ENCODE results near the gene NR4A3.
"Not testable (repeated sequence)": the region's sequence is repeated elsewhere in the genome, so short reads cannot be mapped to it uniquely, and the experiment has no call there.

Gene NR4A3

GRCh38 chr9:99850736-99851499 lies 29.2 kb downstream of the NR4A3 start:
- DNase-seq (ENCODE audit: insufficient read length, low spot score), result no peak
- TF ChIP-seq TAF1 (IDR thresholded peaks at IDR 0.05; ENCODE audit: low read depth, low read length) (no peak), POLR2AphosphoS5 (IDR thresholded peaks at IDR 0.05; ENCODE audit: low read depth, low read length) (no peak; the same call in 1 of the 2 replicates), POU2F2 (IDR thresholded peaks at IDR 0.05; ENCODE audit: low read depth, low read length) (no peak), SPI1 (IDR thresholded peaks at IDR 0.05; ENCODE audit: low read depth, low read length) (no peak), PAX5 (IDR thresholded peaks at IDR 0.05; ENCODE audit: insufficient read depth, low read length, severe bottlenecking) (no peak), POLR2A (IDR thresholded peaks at IDR 0.05; ENCODE audit: low read depth, low read length) (no peak; the same call in 1 of the 2 replicates)
- FAIRE-seq, result peak; percentile 56

- DNase-seq (ENCODE audit: insufficient read length, low spot score), result peak; percentile 15
- no peak for FAIRE-seq
- TF ChIP-seq TAF1 (IDR thresholded peaks at IDR 0.05; ENCODE audit: low read depth, low read length), result no peak
- TF ChIP-seq POLR2A (IDR thresholded peaks at IDR 0.05; ENCODE audit: low read depth, low read length), result no peak
- TF ChIP-seq SPI1 (IDR thresholded peaks at IDR 0.05; ENCODE audit: low read depth, low read length), result peak; percentile 15; the same call in 1 of the 2 replicates
Observed at GRCh38 chr9:99851500-99851822, 29.8 kb downstream of the NR4A3 start.

- DNase-seq (ENCODE audit: insufficient read length, low spot score), result no peak
- peak; percentile 94 for FAIRE-seq
- no peak for TF ChIP-seq PAX5 (IDR thresholded peaks at IDR 0.05; ENCODE audit: insufficient read depth, low read length, severe bottlenecking)
- TF ChIP-seq TAF1 (IDR thresholded peaks at IDR 0.05; ENCODE audit: low read depth, low read length), result no peak
- no peak for TF ChIP-seq POU2F2 (IDR thresholded peaks at IDR 0.05; ENCODE audit: low read depth, low read length)
- TF ChIP-seq POLR2A (IDR thresholded peaks at IDR 0.05; ENCODE audit: low read depth, low read length), result no peak
- TF ChIP-seq POLR2AphosphoS5 (IDR thresholded peaks at IDR 0.05; ENCODE audit: low read depth, low read length), result no peak
- TF ChIP-seq SPI1 (IDR thresholded peaks at IDR 0.05; ENCODE audit: low read depth, low read length), result no peak
Observed at GRCh38 chr9:99852617-99853016, 30.9 kb downstream of the NR4A3 start.

GRCh38 chr9:99855467-99856176 lies 33.9 kb downstream of the NR4A3 start:
- DNase-seq (ENCODE audit: insufficient read length, low spot score) (no peak), FAIRE-seq (no peak)
- TF ChIP-seq PAX5 (IDR thresholded peaks at IDR 0.05; ENCODE audit: insufficient read depth, low read length, severe bottlenecking) (no peak), POU2F2 (IDR thresholded peaks at IDR 0.05; ENCODE audit: low read depth, low read length) (no peak), POLR2AphosphoS5 (IDR thresholded peaks at IDR 0.05; ENCODE audit: low read depth, low read length) (no peak), POLR2A (IDR thresholded peaks at IDR 0.05; ENCODE audit: low read depth, low read length) (no peak), TAF1 (IDR thresholded peaks at IDR 0.05; ENCODE audit: low read depth, low read length) (no peak), SPI1 (IDR thresholded peaks at IDR 0.05; ENCODE audit: low read depth, low read length) (no peak)

GRCh38 chr9:99857576-99857975 lies 35.9 kb downstream of the NR4A3 start:
- not testable (repeated sequence) for DNase-seq (ENCODE audit: insufficient read length, low spot score); FAIRE-seq

GRCh38 chr9:99858087-99858486 lies 36.4 kb downstream of the NR4A3 start:
- DNase-seq (ENCODE audit: insufficient read length, low spot score) (no peak), FAIRE-seq (no peak)
- TF ChIP-seq TAF1 (IDR thresholded peaks at IDR 0.05; ENCODE audit: low read depth, low read length) (no peak), POU2F2 (IDR thresholded peaks at IDR 0.05; ENCODE audit: low read depth, low read length) (no peak), PAX5 (IDR thresholded peaks at IDR 0.05; ENCODE audit: insufficient read depth, low read length, severe bottlenecking) (no peak), POLR2A (IDR thresholded peaks at IDR 0.05; ENCODE audit: low read depth, low read length) (no peak), SPI1 (IDR thresholded peaks at IDR 0.05; ENCODE audit: low read depth, low read length) (no peak), POLR2AphosphoS5 (IDR thresholded peaks at IDR 0.05; ENCODE audit: low read depth, low read length) (no peak)

GRCh38 chr9:99859243-99859980 lies 37.7 kb downstream of the NR4A3 start:
- DNase-seq (ENCODE audit: insufficient read length, low spot score) (no peak), FAIRE-seq (no peak)
- no peak for TF ChIP-seq TAF1 (IDR thresholded peaks at IDR 0.05; ENCODE audit: low read depth, low read length)
- no peak for TF ChIP-seq POLR2AphosphoS5 (IDR thresholded peaks at IDR 0.05; ENCODE audit: low read depth, low read length)
- no peak for TF ChIP-seq PAX5 (IDR thresholded peaks at IDR 0.05; ENCODE audit: insufficient read depth, low read length, severe bottlenecking)
- TF ChIP-seq POLR2A (IDR thresholded peaks at IDR 0.05; ENCODE audit: low read depth, low read length), result no peak
- no peak for TF ChIP-seq SPI1 (IDR thresholded peaks at IDR 0.05; ENCODE audit: low read depth, low read length)
- no peak for TF ChIP-seq POU2F2 (IDR thresholded peaks at IDR 0.05; ENCODE audit: low read depth, low read length)

GRCh38 chr9:99860266-99860665 lies 38.6 kb downstream of the NR4A3 start:
- FAIRE-seq (no peak), DNase-seq (ENCODE audit: insufficient read length, low spot score) (no peak)
- TF ChIP-seq TAF1 (IDR thresholded peaks at IDR 0.05; ENCODE audit: low read depth, low read length) (no peak), POU2F2 (IDR thresholded peaks at IDR 0.05; ENCODE audit: low read depth, low read length) (no peak), POLR2AphosphoS5 (IDR thresholded peaks at IDR 0.05; ENCODE audit: low read depth, low read length) (no peak), SPI1 (IDR thresholded peaks at IDR 0.05; ENCODE audit: low read depth, low read length) (no peak), POLR2A (IDR thresholded peaks at IDR 0.05; ENCODE audit: low read depth, low read length) (no peak), PAX5 (IDR thresholded peaks at IDR 0.05; ENCODE audit: insufficient read depth, low read length, severe bottlenecking) (no peak)

GRCh38 chr9:99863955-99864354 lies 42.3 kb downstream of the NR4A3 start:
- no peak for DNase-seq (ENCODE audit: insufficient read length, low spot score)
- no peak for FAIRE-seq
- TF ChIP-seq PAX5 (IDR thresholded peaks at IDR 0.05; ENCODE audit: insufficient read depth, low read length, severe bottlenecking) (no peak), POLR2AphosphoS5 (IDR thresholded peaks at IDR 0.05; ENCODE audit: low read depth, low read length) (no peak), SPI1 (IDR thresholded peaks at IDR 0.05; ENCODE audit: low read depth, low read length) (no peak), TAF1 (IDR thresholded peaks at IDR 0.05; ENCODE audit: low read depth, low read length) (no peak)

Measured in GM12891 (cell line).